OCI-LY7 (cell line): Measurements from ENCODE around the gene ADCY1. TPM values are rescaled to one million over a fixed set of nuclear protein-coding genes. Genes with fewer than 3 reads are reported as not detected.
"Not testable (repeated sequence)": the region's sequence is repeated elsewhere in the genome, so short reads cannot be mapped to it uniquely, and the experiment has no call there.

Source experiments
- BruUV-seq: library from RNA; stranded (reverse); fragments of 400-500 nt; replicated peaks from 2 replicates; lab custom pipeline; 2021; lab: Mats Ljungman, UMichigan
- CTCF ChIA-PET: fragments of 300-600 bp; sonication (Branson Sonifier 250); formaldehyde crosslinking; loops from one replicate; lab custom pipeline; 2022; ENCODE audit warnings: antibody characterized with exemption; ENCODE audit not compliant: unreplicated experiment; lab: Charles Lee
- POLR2A ChIA-PET: fragments of 300-600 bp; sonication (Branson Sonifier 250); formaldehyde crosslinking; loops from one replicate; lab custom pipeline; 2022; ENCODE audit warnings: antibody characterized with exemption; lab: Charles Lee
- DNase-seq: peaks from one replicate; pipeline ENCODE4 v3.0.0-alpha.2; 2015; ENCODE audit warnings: low spot score
- H2AFZ ChIP-seq: fragments of 200-600 bp; sonication (generic), shearing (Covaris generic); 2 replicates; pipeline ENCODE4 v1.6.1; 2014; ENCODE audit warnings: mild to moderate bottlenecking, antibody characterized with exemption, low read length, moderate library complexity
- H3K27ac ChIP-seq: fragments of 200-600 bp; sonication (generic); 2 replicates; pipeline ENCODE4 v1.5.1; 2014; ENCODE audit warnings: mixed run types, low read depth, mild to moderate bottlenecking, moderate library complexity, low read length, inconsistent platforms; ENCODE audit not compliant: poor library complexity, severe bottlenecking
- H3K36me3 ChIP-seq: fragments of 200-600 bp; sonication (generic); 2 replicates; pipeline ENCODE4 v1.6.1; 2014; ENCODE audit warnings: mild to moderate bottlenecking, antibody characterized with exemption, low read length, moderate library complexity, mixed read lengths; ENCODE audit not compliant: insufficient read depth
- H3K4me1 ChIP-seq: fragments of 200-600 bp; sonication (generic); 2 replicates; pipeline ENCODE4 v1.5.1; 2014; ENCODE audit warnings: mild to moderate bottlenecking, low read length; ENCODE audit not compliant: insufficient read depth, poor library complexity, severe bottlenecking
- H3K4me2 ChIP-seq: fragments of 200-600 bp; sonication (generic); 2 replicates; pipeline ENCODE4 v1.6.1; 2014; ENCODE audit warnings: mild to moderate bottlenecking, low read length
- H3K4me3 ChIP-seq: fragments of 200-600 bp; sonication (generic); 2 replicates; pipeline ENCODE4 v1.5.1; 2014; ENCODE audit warnings: mild to moderate bottlenecking, low read depth, low read length; ENCODE audit not compliant: poor library complexity, severe bottlenecking
- H3K79me2 ChIP-seq: fragments of 200-600 bp; sonication (generic); 2 replicates; pipeline ENCODE4 v1.6.1; 2016; ENCODE audit warnings: low read depth, mild to moderate bottlenecking, low read length, moderate library complexity, mixed read lengths; ENCODE audit not compliant: insufficient read depth
- H3K9me2 ChIP-seq: fragments of 200-600 bp; sonication (generic); 2 replicates; pipeline ENCODE4 v1.6.1; 2016; ENCODE audit warnings: mild to moderate bottlenecking, low read length, mixed read lengths; ENCODE audit not compliant: insufficient read depth
- H3K9me3 ChIP-seq: fragments of 200-600 bp; sonication (generic); 2 replicates; pipeline ENCODE4 v1.6.1; 2014; ENCODE audit warnings: mild to moderate bottlenecking, mixed run types, low read length, mixed read lengths
- H4K20me1 ChIP-seq: fragments of 200-600 bp; sonication (generic); 2 replicates; pipeline ENCODE4 v1.6.1; 2014; ENCODE audit warnings: mild to moderate bottlenecking, antibody characterized with exemption, low read length, moderate library complexity, mixed read lengths; ENCODE audit not compliant: insufficient read depth
- CTCF ChIP-seq: fragments of 200-600 bp; sonication (generic); conservative IDR thresholded peaks from 2 replicates; pipeline ENCODE4 v1.5.1; 2014; ENCODE audit warnings: mild to moderate bottlenecking, antibody characterized with exemption, low read length, moderate library complexity, mixed read lengths
- EZH2phosphoT487 ChIP-seq: fragments of 200-600 bp; sonication (generic); IDR thresholded peaks from 2 replicates; pipeline ENCODE4 v1.6.1; 2018; ENCODE audit warnings: low read depth, borderline replicate concordance, mild to moderate bottlenecking, mixed run types, antibody characterized with exemption, low read length, moderate library complexity, mixed read lengths
- intact Hi-C: fragments of 100-400 bp; cut with micrococcal nuclease; formaldehyde crosslinking; loops from one replicate; pipeline ENCODE4 v1.10.0; 2022; ENCODE audit not compliant: unreplicated experiment
- total RNA-seq, 2 experiments: library from RNA; depleted of rRNA in 1 of 2; stranded (reverse); fragments of >200 nt in 1 of 2; shearing (Covaris generic) in 1 of 2; gene quantifications; 2 replicates each; pipeline ENCODE4 v1.2.3, GENCODE V29; 2014 to 2022

The ADCY1 gene
- total RNA-seq, 2 experiments from 2014 or later, result 0.13 TPM; not detected in 1

DNA sequence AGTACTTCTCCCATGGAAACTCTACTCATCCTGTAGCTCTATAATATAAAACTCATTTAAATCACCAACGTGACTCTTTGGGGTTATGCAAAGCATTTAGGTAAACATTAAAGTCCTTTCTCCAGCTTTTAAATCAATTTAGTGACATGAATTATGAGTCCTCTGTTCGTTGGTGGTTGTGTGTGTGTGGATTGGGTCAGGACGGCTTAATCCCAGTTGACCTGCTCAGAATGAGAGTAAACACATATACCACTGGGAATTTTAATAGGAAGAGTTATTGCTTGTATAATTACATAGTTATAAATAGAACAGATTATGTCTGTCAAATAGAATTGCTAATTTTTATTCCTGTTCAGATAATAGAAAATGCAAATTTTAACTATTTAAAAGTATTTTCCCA lies 30.7 kb upstream of the ADCY1 start:
- ChIA-PET POLR2A (interaction anchor here (0.5 to 0.6 kb wide), 2 partner anchors 11 to 96 kb away, joined by 3 read pairs; no protein-coding TSS in a partner anchor), CTCF (no interaction called here)
- Histone ChIP-seq H2AFZ (no peak overlapping the region), H3K9me3 (no peaks in the 10 kb centered on the region), H3K4me1 (no peaks in the 10 kb centered on the region), H3K9me2 (no peaks in the 10 kb centered on the region), H3K79me2 (no peaks in the 10 kb centered on the region), H3K4me2 (no peak overlapping the region), H3K27ac (no peak overlapping the region), H4K20me1 (no peaks in the 10 kb centered on the region), H3K36me3 (no peaks in the 10 kb centered on the region), H3K4me3 (no peak overlapping the region)
- TF ChIP-seq EZH2phosphoT487 (no peak), CTCF (no peak)
- no peak for DNase-seq
- BruUV-seq, result no TSS peak
- intact Hi-C loops, result no loop called here

DNA sequence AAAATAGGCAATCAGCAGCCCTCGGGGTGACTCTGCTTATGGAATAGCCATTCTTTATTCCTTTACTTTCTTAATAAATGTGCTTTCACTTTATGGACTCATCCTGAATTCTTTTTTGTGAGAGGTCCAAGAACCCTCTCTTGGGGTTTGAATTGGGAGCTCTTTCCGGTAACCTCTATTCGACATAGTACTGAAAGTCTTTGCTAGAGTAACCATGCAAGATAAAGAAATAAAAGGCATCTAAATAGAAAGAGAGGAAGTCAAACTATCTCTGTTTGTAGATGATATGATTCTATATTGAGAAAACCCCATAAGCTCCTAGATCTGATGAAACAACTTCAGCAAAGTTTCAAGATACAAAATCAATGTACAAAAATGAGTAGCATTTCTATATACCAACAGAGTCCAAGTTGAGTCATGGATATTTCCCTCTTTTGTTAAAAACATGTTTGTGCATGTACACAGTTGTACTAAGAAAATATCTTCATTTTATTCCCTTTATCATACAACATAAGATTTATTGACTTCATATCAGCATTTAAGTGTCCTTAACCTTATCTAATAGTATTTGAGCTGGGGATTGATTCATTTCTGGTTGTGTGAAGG lies 29.0 kb upstream of the ADCY1 start:
- POLR2A ChIA-PET, H3K9me3 ChIP-seq, DNase-seq, H4K20me1 ChIP-seq, BruUV-seq, intact Hi-C loops, H3K4me3 ChIP-seq, H3K79me2 ChIP-seq, H3K36me3 ChIP-seq, H2AFZ ChIP-seq, H3K4me2 ChIP-seq, CTCF ChIA-PET, H3K27ac ChIP-seq, H3K4me1 ChIP-seq, H3K9me2 ChIP-seq: not testable (repeated sequence)

DNA sequence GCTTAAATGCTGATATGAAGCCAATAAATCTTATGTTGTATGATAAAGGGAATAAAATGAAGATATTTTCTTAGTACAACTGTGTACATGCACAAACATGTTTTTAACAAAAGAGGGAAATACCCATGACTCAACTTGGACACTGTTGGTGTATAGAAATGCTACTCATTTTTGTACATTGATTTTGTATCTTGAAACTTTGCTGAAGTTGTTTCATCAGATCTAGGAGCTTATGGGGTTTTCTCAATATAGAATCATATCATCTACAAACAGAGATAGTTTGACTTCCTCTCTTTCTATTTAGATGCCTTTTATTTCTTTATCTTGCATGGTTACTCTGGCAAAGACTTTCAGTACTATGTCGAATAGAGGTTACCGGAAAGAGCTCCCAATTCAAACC lies 25.3 kb upstream of the ADCY1 start:
- H3K9me3 ChIP-seq, intact Hi-C loops, H3K4me3 ChIP-seq, DNase-seq, H2AFZ ChIP-seq, H3K27ac ChIP-seq, CTCF ChIA-PET, H4K20me1 ChIP-seq, H3K9me2 ChIP-seq, H3K36me3 ChIP-seq, H3K79me2 ChIP-seq, BruUV-seq, H3K4me1 ChIP-seq, H3K4me2 ChIP-seq, POLR2A ChIA-PET: not testable (repeated sequence)

- Histone ChIP-seq H3K4me1 (no peaks in the 10 kb centered on the region), H3K79me2 (no peaks in the 10 kb centered on the region), H2AFZ (no peak overlapping the region), H3K27ac (no peak overlapping the region), H3K36me3 (no peaks in the 10 kb centered on the region), H4K20me1 (no peaks in the 10 kb centered on the region), H3K4me2 (no peak overlapping the region), H3K4me3 (no peak overlapping the region), H3K9me3 (no peaks in the 10 kb centered on the region), H3K9me2 (no peaks in the 10 kb centered on the region)
- intact Hi-C loops, result no loop called here
- no peak for DNase-seq
- CTCF ChIA-PET, result no interaction called here
- POLR2A ChIA-PET, result no interaction called here
- TF ChIP-seq CTCF (no peak), EZH2phosphoT487 (no peak)
- BruUV-seq, result no TSS peak
Observed at GRCh38 chr7:45563401-45563800, 10.8 kb upstream of the ADCY1 start.
